Activated CD8-positive, alpha-beta memory T cell treated with anti-CD3 and anti-CD28 coated beads, Interleukin-2, amount 50 U/mL, for 48 hours (primary cell): ENCODE results near the gene SGPP2.

Source experiments
- DNase-seq: peaks from one replicate; pipeline ENCODE4 v3.0.0-alpha.2; 2020

SGPP2 gene

DNA sequence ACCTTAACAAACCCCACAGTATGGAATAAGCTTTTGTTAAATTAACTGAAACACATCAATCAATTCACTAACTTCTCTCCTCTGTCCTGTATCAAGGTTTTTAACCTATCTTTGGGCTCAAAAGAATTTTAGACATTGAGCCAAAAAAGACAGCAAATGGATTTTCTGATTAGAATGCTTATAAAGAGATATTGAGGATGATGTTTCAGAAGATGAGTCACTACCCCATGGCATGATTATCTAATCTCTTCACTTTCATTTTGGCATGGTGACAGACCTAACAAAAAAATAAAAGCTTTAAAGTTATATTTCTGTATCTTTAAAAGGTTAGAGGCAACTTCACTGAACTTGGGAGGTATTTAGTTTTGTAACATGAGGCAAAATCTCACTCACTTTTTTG, 55.5 kb downstream of the SGPP2 start:
- no peak for DNase-seq

GRCh38 chr2:222480497-222480896, 56.2 kb downstream of the SGPP2 start:
- no peak for DNase-seq

DNA sequence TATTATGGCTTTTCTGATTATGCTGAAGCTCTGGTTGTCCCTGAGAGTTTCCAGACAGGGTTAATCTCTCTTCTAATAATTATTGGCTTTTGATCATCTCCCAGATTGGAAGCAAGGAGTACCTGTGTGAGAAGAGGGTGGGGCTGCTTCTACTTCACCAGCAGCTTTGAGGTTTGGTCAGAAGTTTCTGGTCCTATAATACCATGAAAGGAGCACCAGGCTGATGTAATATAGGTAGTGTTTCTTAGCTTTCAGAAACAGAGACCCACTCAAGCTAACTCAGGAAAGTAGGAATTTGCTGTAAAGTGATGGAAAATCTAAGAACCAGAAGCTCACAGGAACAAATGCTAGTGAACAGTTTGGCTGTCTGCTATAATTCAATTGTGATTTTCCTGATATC, 57.6 kb downstream of the SGPP2 start:
- DNase-seq = no peak

DNA sequence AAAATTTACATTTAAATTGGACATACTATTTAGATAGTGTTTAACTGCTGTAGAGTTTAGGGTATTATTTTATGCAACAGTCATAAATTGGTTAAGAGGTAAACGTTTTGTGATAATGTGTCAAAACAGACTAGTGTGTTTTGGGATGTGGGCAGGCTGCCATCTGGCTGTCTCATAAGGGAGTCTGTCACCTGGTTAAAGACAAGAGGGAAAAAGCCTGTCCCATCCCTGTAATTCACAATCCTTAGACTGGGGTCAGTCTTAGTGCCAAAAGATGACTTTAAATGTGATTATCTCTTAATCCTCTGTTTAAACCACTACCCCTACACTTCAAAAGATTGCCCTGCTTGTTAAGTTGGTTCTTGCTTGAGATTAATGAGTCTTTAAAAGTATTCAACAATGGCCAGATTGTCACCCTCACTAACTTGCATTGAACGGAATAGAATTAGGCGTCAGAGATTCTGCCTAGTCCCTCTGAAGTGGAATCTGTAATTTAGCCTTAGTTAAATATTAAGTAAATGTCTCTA, 59.2 kb downstream of the SGPP2 start:
- no peak for DNase-seq

GRCh38 chr2:222485367-222486211, 61.2 kb downstream of the SGPP2 start:
- DNase-seq = no peak

DNA sequence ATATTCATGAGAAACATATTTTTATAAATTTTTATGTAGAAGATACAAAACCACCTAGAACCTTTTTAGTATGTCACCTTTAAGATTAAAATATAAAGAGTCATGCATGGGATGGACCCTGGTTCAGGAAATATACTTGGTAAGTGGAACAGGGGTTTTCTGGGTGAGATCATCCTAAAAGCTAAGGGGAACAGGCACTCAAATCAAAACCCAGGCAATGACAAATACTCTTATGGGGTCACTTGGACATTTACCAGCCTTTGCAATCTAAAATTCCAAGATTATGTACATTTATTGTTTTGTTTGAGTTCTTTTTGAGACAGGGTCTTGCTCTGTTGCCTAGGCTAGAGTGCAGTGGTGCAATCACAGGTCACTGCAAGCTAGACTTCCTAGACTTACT, 65.8 kb downstream of the SGPP2 start:
- no peak for DNase-seq

GRCh38 chr2:222492683-222493082, 68.3 kb downstream of the SGPP2 start:
- no peak for DNase-seq

DNA sequence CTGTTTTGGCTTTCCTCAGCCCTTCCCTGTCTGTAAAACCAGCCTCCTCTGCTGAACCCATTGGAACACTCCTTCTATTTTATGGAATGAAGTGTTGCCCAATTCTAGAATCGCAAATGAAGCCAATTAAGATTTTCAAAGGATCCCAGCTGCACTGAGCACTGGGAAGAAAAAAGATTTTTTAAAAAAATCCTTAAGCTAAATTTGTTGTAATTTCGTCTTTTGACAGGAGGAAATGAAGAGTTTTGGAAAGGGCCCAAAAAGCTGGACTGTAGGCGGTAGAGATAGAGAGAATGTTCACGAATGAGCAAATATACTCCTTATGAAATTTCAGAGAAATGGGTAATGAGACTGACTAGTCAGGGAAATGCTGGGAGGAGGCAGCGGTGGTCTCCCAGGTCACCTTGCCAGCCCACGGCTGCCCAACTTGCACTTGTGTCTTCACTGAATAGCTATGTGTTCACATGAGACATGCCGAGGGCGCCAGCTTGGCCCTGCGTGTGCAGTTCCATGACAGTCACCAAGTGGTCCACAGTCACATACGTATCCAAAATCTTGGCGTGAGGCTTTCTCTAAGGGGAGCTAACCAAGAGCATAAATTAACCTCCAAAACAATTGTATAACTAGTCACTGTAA, 69.9 kb downstream of the SGPP2 start:
- DNase-seq = no peak

DNA sequence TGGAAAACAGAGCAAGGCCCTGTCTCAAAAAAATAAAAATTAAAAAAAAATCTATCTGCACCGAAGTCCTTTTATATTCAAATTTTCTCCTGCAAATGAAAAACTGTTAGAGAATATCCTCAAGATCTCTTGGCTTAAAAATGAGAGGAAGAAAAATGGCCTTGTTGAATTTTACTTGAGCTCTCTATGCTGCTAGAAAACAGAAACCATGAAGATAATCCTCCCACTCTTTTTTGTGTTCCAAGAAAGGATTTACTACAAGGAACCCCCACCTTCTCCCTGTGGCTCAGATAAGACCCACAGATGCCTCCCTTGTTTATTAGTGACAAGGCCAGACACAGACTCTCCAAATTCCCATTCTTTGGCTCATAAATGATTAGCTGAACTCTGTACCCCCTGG, 71.0 kb downstream of the SGPP2 start:
- no peak for DNase-seq

DNA sequence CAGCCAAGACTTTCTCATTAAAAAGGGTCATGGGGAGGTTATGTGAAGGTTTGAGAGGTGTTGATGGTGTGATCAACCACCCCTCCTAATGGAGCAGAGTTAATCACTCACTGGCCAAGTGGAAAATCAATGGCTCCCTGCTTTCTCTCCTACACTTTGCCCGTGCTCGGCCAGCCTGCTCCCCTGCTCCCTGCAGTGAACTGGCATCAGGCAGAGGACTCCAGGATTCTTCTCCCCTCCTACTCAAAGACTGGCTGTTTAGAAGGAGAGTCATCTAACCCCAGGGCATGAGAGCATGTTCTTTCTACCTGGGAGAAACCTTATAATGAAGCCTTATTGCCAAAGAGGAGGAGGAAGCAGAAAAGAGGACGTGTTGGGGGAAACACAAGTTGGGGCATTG, 74.9 kb downstream of the SGPP2 start:
- DNase-seq = no peak

DNA sequence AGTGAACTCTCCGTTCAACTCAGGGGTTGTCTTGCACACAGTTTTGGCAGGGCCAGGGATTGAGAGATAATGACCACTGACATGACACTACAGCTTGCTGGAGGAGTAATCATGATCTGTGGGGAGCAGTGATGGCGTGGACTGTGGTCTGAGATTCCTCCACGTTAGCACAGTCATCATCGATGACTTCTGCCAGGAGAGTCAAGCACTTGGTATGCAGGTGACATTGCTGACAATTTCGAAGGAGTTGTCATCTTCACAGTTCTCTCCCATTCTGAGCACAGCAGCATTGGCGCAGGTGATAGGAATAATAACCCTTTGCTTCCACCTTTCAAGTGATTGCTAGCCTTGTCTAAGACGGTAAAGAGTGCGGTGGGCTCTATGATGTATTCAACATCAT, 79.8 kb downstream of the SGPP2 start:
- no peak for DNase-seq

GRCh38 chr2:222504719-222505118, 80.4 kb downstream of the SGPP2 start:
- no peak for DNase-seq

- DNase-seq = no peak
Measured at GRCh38 chr2:222506230-222506935, 82.0 kb downstream of the SGPP2 start.

GRCh38 chr2:222514901-222515300, 90.6 kb downstream of the SGPP2 start:
- DNase-seq = no peak

DNA sequence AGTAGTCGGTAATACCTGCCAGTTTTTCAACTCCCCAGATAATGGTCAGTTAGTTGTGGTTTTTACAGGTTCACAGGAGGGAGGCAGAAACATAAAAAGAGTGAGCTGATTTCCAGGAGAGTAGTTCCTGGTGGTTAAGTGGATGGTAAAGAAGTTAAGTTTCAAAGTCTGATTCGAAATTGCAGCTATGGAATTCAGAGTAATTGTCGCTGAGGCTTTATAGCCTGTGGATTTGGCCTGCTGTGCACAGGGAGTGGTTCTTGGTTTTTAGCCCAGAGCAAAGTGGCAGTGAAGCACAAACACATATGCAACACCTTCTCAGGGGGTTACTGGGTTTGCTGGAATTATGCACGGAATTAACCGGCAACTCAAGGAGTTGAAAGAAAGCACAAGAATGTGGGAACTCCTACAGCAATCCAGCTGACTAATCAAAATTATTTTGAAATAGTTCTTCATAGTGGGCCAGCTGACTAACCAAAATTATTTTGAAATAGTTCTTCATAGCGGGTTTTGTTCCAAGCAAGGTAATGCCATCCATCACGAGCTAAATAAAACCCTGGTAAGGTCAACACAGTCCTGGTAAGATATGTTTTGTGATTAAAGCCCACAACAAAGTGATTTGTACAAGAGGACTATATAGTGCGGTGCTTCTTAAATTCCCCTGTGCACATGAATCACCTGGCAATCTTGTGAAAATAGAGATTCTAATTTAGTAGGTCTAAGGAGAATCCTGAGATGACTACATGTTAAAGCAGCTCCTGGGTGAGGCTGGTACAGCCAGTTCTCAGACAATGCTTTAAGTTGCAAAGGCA, 94.4 kb downstream of the SGPP2 start:
- no peak for DNase-seq

DNA sequence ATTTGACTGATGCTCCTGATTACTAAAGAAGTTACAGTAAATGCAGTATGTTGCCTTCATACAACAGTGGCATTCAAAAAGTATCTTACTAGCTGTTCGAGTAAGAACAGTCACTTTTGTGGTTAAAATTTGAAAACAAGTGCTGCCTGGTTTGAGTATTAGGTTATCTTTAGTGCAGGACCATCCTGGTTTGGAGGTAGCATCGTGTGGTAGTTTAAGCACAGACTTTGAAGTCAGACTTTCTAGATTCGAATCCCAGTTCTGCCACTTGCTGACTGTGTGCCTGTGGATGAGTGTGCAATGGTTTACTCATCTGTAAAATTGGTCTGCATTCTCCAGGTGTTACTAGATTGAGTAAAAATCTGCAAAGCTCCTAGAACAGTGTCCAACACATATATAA, 96.8 kb downstream of the SGPP2 start:
- no peak for DNase-seq

- DNase-seq = no peak
Measured at GRCh38 chr2:222522082-222522481, 97.7 kb downstream of the SGPP2 start.

- DNase-seq = no peak
Measured at GRCh38 chr2:222523783-222524544, 99.6 kb downstream of the SGPP2 start.

- DNase-seq = no peak
Measured at GRCh38 chr2:222525811-222526210, 101.5 kb downstream of the SGPP2 start.

DNA sequence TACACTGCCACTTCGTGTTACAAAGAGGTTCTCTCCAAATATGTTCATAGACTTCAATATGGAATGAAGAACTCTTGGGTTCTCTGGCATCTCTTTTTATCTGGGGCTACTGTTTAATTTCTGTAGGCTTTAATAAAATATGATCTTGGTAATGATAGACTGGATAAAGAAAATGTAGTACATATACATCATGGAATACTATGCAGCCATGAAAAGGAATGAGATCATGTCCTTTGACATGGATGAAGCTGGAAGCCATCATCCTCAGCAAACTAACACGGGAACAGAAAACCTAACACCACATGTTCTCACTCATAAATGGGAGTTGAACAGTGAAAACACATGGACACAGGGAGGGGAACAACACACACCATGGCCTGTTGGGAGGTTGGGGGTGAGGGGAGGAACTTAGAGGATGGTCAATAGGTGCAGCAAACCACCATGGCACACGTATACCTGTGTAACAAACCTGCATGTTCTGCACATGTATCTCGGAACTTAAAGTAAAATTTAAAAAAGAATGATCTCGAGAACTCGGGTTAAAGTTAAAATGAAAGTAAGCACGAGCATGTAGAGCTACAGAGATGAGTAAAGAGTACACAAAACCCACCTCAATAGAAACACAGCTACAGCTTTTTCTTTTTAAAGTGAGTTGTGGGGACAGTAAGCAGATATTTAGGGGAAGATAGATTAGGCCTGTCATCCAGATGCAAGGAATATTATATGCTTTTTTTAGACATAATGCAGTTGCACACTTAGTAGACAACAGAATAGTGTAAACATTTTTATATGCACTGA, 102.3 kb downstream of the SGPP2 start:
- no peak for DNase-seq

DNA sequence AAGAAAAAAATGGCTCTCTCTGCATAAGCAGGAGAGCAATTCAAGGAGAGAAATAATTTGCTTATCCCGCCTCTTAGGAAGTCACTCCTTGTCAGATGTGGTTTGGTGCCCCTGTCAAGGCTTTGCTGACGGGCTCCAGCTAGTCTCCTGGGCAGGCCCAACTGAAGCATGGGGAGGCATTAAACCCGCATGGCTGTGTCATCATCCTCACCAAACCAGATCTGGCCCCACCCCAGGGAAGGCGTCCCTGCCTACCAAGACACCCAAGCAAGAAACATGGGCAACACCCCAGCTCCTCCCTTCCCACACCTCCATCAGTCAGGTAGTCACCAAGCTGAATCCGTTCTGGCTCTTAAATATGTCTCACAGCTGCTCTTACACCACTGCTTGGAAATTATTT, 108.0 kb downstream of the SGPP2 start:
- no peak for DNase-seq
